Activated naive CD4-positive, alpha-beta T cell treated with anti-CD3 and anti-CD28 coated beads, Interleukin-2, amount 10 ng/mL, durations not matched to agents 7 days and 5 days (primary cell): ENCODE data around the gene RFT1.
A peak's percentile ranks its signal among the peaks of the same experiment; 100 is the strongest.
"Not testable (repeated sequence)": the region's sequence is repeated elsewhere in the genome, so short reads cannot be mapped to it uniquely, and the experiment has no call there.

Experiments used
- CTCF ChIA-PET: fragments of 350-600 bp; sonication (Branson Sonifier 250); formaldehyde crosslinking; loops from one replicate; lab custom pipeline; 2021; ENCODE audit warnings: antibody characterized with exemption; lab: Charles Lee
- DNase-seq: peaks from one replicate; pipeline ENCODE4 v3.0.0-alpha.2; 2020
- H3K27ac Mint-ChIP-seq: one replicate; pipeline ENCODE4 v1.8.0; 2021; ENCODE audit warnings: mild to moderate bottlenecking, moderate library complexity, mixed read lengths
- H3K27me3 Mint-ChIP-seq: one replicate; pipeline ENCODE4 v1.8.0; 2021; ENCODE audit warnings: mild to moderate bottlenecking, mixed read lengths
- H3K36me3 Mint-ChIP-seq: one replicate; pipeline ENCODE4 v1.8.0; 2021; ENCODE audit warnings: mixed read lengths
- H3K4me1 Mint-ChIP-seq: one replicate; pipeline ENCODE4 v1.8.0; 2021; ENCODE audit warnings: mixed read lengths
- H3K4me3 Mint-ChIP-seq: one replicate; pipeline ENCODE4 v1.8.0; 2021; ENCODE audit warnings: mild to moderate bottlenecking, moderate library complexity, mixed read lengths
- H3K9me3 Mint-ChIP-seq: one replicate; pipeline ENCODE4 v1.8.0; 2021; ENCODE audit warnings: mixed read lengths

RFT1 gene

GRCh38 chr3:53159156-53160060, 29.2 kb upstream of the RFT1 start:
- Mint-ChIP-seq H3K36me3 (no peaks in the 10 kb centered on the region), H3K27ac (no peak overlapping the region), H3K4me1 (peaks cover 17% of the 10 kb centered on the region), H3K9me3 (no peaks in the 10 kb centered on the region), H3K27me3 (peaks cover 62% of the 10 kb centered on the region), H3K4me3 (peak overlapping the region; percentile 79)
- CTCF ChIA-PET, result interaction anchor here (0.5 to 1.8 kb wide), 5 partner anchors 9 to 190 kb away, joined by 3 to 6 read pairs (median 5); no protein-coding TSS in a partner anchor
- no peak for DNase-seq

DNA sequence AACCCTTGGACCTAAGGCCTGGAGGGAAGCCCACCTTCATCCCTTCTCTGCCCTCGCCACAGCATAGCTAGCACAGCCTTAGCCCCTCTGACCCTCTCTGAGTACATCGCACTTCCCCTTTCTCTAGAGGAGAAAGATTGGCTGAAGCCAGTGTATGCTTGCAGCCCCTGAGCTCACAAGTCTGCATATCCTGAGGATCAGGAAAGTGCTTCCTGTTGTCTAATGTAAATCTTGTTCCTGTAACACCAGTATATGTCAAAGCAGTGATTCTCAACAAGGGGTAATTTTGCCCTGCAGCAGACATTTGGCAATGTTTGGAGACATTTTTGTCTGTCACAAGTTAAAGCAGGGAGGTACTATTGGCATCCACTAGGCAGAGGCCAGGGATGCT, 28.5 kb upstream of the RFT1 start:
- no peak overlapping the region for H3K27ac Mint-ChIP-seq
- no peaks in the 10 kb centered on the region for H3K9me3 Mint-ChIP-seq
- CTCF ChIA-PET, result interaction anchor here (0.5 to 1.6 kb wide), 4 partner anchors 12 to 191 kb away, joined by 3 to 5 read pairs (median 5); no protein-coding TSS in a partner anchor
- no peak for DNase-seq
- no peaks in the 10 kb centered on the region for H3K36me3 Mint-ChIP-seq
- H3K27me3 Mint-ChIP-seq, result peaks cover 69% of the 10 kb centered on the region
- H3K4me1 Mint-ChIP-seq, result peaks cover 17% of the 10 kb centered on the region
- H3K4me3 Mint-ChIP-seq, result no peak overlapping the region

DNA sequence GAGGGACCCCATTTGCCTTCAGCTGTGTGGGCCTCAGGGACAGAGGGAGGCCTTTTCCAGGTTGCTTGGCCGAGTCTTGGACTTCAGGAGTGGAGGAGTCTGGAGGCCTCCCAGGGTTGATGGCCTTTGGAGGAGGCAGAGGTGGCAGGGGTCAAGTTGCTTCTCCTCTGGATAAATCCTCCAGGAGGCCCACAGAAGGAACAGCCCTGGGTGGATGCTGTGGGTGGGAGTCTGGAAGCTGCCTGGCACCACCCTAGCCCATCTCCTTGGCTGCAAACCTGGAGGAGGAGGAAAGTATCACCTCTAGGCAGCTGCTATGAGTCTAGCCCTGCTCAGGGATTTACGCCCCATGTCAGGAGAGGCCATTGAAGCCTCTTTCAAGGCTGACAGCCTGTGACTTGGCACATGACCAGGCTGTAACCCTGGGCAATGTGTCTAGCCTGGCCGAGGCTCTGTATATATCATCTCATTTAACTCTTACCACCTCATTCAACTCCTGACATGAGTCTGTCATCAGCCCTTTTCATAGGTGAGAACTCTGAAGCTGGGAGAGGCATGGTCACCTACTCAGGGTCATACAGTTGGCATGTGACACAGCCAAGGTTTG, 27.8 kb upstream of the RFT1 start:
- Mint-ChIP-seq H3K9me3 (no peaks in the 10 kb centered on the region), H3K27me3 (peaks cover 76% of the 10 kb centered on the region), H3K27ac (no peak overlapping the region), H3K36me3 (no peaks in the 10 kb centered on the region), H3K4me1 (peaks cover 15% of the 10 kb centered on the region), H3K4me3 (no peak overlapping the region)
- CTCF ChIA-PET, result interaction anchor here (0.9 to 2.7 kb wide), 3 partner anchors 24 to 26 kb away, joined by 5 to 9 read pairs (median 5); no protein-coding TSS in a partner anchor
- no peak for DNase-seq

DNA sequence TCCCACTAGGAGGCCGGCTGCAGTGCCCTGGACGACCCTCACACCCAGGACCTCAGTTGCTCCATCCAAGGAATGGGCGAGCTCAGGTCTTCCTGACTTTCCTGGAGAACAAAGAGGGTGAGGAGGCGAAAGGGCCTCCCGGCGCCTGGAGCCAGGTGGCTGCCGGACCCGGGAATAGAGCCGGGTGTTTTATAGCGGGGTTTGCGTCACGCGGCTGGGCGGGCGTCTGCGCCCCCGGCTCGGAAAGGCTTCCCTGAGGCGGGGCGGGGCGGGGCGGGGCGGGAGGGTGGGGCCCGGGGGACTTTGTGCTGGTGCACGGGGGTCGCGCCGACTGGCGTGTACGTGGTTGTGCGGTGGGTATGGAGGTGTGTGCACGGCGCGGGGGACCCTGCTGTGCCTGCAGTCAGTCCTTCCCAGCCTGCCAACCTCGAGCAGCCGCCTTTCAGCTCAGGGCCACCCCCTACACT, 26.2 kb upstream of the RFT1 start:
- Mint-ChIP-seq H3K9me3 (no peaks in the 10 kb centered on the region), H3K4me3 (no peak overlapping the region), H3K27me3 (peaks cover 92% of the 10 kb centered on the region), H3K27ac (no peak overlapping the region), H3K4me1 (peaks cover 5% of the 10 kb centered on the region), H3K36me3 (no peaks in the 10 kb centered on the region)
- no peak for DNase-seq
- CTCF ChIA-PET, result interaction anchor here (2.7 kb wide), 1 partner anchor 22 kb away, joined by 9 read pairs; no protein-coding TSS in a partner anchor

GRCh38 chr3:53155760-53156159, 25.5 kb upstream of the RFT1 start:
- CTCF ChIA-PET, result interaction anchor here (1.0 to 2.7 kb wide), 4 partner anchors 21 to 41 kb away, joined by 3 to 9 read pairs (median 4); no protein-coding TSS in a partner anchor
- DNase-seq, result no peak
- peaks cover 92% of the 10 kb centered on the region for H3K27me3 Mint-ChIP-seq
- no peak overlapping the region for H3K27ac Mint-ChIP-seq
- H3K4me1 Mint-ChIP-seq, result peaks cover 5% of the 10 kb centered on the region
- H3K9me3 Mint-ChIP-seq, result no peaks in the 10 kb centered on the region
- no peak overlapping the region for H3K4me3 Mint-ChIP-seq
- H3K36me3 Mint-ChIP-seq, result no peaks in the 10 kb centered on the region

DNA sequence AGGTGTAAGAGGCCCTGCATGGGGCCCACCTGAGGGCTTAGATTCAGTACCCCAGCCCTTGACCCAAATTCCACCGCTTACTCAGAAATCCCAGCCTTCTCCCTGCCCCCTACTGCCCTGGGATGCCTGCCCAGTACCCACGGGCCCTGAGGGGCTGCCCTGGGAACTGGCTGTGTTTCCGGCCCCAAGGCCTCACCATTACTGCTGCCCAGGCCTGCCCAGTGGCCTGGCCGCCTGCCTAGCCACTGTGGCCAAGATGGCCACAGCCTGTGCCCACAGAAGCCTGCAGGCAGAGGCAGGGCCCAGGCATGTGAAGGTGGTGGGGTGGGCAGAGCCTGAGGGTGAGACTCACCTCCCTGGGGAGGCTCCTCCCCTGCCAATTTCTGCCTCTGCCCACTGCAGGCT, 24.6 kb upstream of the RFT1 start:
- H3K9me3 Mint-ChIP-seq, result no peaks in the 10 kb centered on the region
- H3K27me3 Mint-ChIP-seq, result peaks cover 84% of the 10 kb centered on the region
- H3K4me1 Mint-ChIP-seq, result no peaks in the 10 kb centered on the region
- H3K4me3 Mint-ChIP-seq, result no peak overlapping the region
- CTCF ChIA-PET, result interaction anchor here (1.0 to 1.4 kb wide), 3 partner anchors 40 to 41 kb away, joined by 3 to 4 read pairs (median 4); no protein-coding TSS in a partner anchor
- H3K27ac Mint-ChIP-seq, result no peak overlapping the region
- no peak for DNase-seq
- no peaks in the 10 kb centered on the region for H3K36me3 Mint-ChIP-seq

- Mint-ChIP-seq H3K27me3 (peaks cover 81% of the 10 kb centered on the region), H3K4me1 (no peaks in the 10 kb centered on the region), H3K36me3 (no peaks in the 10 kb centered on the region), H3K4me3 (no peak overlapping the region), H3K9me3 (no peaks in the 10 kb centered on the region), H3K27ac (no peak overlapping the region)
- no peak for DNase-seq
- CTCF ChIA-PET, result no interaction called here
These were observed 23.7 kb upstream of the RFT1 start for GRCh38 chr3:53153980-53154379.

DNA sequence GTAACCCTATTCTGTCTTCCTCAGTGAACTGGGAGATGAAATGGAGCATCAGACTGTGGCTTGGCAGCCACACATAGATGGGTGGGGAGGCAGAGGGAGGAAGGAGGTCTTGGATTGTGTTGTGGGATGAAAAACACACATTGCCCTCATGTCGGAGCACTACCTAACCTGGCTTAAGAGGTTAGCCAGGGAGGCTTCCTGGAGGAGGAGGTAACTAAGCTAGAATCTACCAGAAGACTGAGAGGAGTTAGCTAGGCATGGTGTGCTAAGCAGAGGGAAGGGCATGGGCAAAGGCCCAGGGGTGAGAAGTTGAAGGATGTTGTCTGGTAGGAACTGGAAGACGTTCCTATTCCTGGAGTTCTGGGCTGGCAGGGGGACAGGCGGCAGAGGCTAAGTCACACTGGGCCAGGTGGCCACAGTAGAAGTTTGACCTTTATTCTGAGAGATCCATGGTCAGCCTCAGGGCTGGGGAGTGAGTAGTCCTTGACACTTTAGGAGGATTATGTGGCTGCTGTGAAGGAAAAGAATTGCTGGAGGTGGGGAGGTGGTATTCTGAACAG, 23.1 kb upstream of the RFT1 start:
- H3K27me3 Mint-ChIP-seq, result peaks cover 75% of the 10 kb centered on the region
- no peaks in the 10 kb centered on the region for H3K36me3 Mint-ChIP-seq
- H3K4me1 Mint-ChIP-seq, result no peaks in the 10 kb centered on the region
- DNase-seq, result no peak
- H3K9me3 Mint-ChIP-seq, result no peaks in the 10 kb centered on the region
- no peak overlapping the region for H3K4me3 Mint-ChIP-seq
- CTCF ChIA-PET, result interaction anchor here (0.6 to 1.0 kb wide), 2 partner anchors 19 to 26 kb away, joined by 3 to 4 read pairs; no protein-coding TSS in a partner anchor
- no peak overlapping the region for H3K27ac Mint-ChIP-seq

- CTCF ChIA-PET, result interaction anchor here (0.6 to 1.0 kb wide), 2 partner anchors 18 to 67 kb away, joined by 3 read pairs; no protein-coding TSS in a partner anchor
- Mint-ChIP-seq H3K9me3 (no peaks in the 10 kb centered on the region), H3K4me1 (no peaks in the 10 kb centered on the region), H3K27me3 (peaks cover 62% of the 10 kb centered on the region), H3K36me3 (no peaks in the 10 kb centered on the region), H3K27ac (no peak overlapping the region), H3K4me3 (no peak overlapping the region)
- DNase-seq, result no peak
These were observed 21.8 kb upstream of the RFT1 start for GRCh38 chr3:53151870-53152660.

DNA sequence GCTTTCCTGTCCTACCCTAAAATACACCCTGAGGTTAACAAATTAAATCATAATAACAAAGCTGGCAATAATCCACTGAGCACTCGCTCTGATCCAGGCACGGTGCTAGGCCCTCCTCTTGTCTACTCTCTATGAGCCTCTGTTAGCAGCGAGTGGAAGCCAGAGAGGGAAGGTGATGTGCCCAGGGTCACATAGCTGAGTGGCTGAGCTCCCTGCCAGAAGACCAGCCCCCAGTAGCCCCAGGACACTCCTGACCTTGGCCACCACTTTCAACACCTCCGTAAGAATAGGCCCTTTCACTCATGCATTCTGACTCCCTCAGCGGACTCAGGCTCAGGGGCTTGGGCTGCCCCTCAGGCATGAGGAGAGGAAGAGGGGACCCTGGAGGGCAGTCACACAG, 21.2 kb upstream of the RFT1 start:
- no peak overlapping the region for H3K4me3 Mint-ChIP-seq
- CTCF ChIA-PET, result interaction anchor here (0.6 kb wide), 1 partner anchor 67 kb away, joined by 3 read pairs; no protein-coding TSS in a partner anchor
- H3K27me3 Mint-ChIP-seq, result peaks cover 57% of the 10 kb centered on the region
- H3K36me3 Mint-ChIP-seq, result no peaks in the 10 kb centered on the region
- DNase-seq, result no peak
- no peaks in the 10 kb centered on the region for H3K4me1 Mint-ChIP-seq
- H3K9me3 Mint-ChIP-seq, result no peaks in the 10 kb centered on the region
- H3K27ac Mint-ChIP-seq, result no peak overlapping the region

DNA sequence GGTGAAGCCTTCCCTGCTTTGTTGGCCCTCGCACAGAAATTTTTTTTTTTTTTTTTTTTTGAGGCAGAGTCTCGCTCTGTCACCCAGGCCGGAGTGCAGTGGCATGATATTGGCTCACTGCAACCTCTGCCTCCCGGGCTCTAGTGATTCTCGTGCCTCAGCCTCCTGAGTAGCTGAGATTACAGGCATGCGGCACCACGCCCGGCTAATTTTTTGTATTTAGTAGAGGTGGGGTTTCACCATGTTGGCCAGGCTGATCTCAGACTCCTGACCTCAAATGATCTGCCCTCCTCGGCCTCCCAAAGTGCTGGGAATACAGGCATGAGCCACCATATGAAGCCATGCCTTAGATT, 20.8 kb upstream of the RFT1 start:
- CTCF ChIA-PET, result interaction anchor here (2.2 kb wide), 1 partner anchor 9 kb away, joined by 6 read pairs; the partner anchor contains the start of gene PRKCD
- H3K36me3 Mint-ChIP-seq, H3K4me3 Mint-ChIP-seq, DNase-seq, H3K27ac Mint-ChIP-seq, H3K9me3 Mint-ChIP-seq, H3K4me1 Mint-ChIP-seq: not testable (repeated sequence)
- H3K27me3 Mint-ChIP-seq, result peaks cover 56% of the 10 kb centered on the region

GRCh38 chr3:53150247-53151085, 20.2 kb upstream of the RFT1 start:
- CTCF ChIA-PET, result interaction anchor here (2.2 kb wide), 1 partner anchor 10 kb away, joined by 6 read pairs; the partner anchor contains the start of gene PRKCD
- H3K27ac Mint-ChIP-seq, result no peak overlapping the region

More at GRCh38 chr3:53150247-53151085, 20.2 kb upstream of the RFT1 start:
- DNase-seq, result no peak
- Mint-ChIP-seq H3K4me1 (no peaks in the 10 kb centered on the region), H3K4me3 (no peak overlapping the region), H3K36me3 (no peaks in the 10 kb centered on the region), H3K9me3 (no peaks in the 10 kb centered on the region), H3K27me3 (peaks cover 54% of the 10 kb centered on the region)
